ENCODE data around the gene VAX1. TPM values are rescaled to one million over a fixed set of nuclear protein-coding genes. Genes with fewer than 3 reads are reported as not detected.

VAX1 gene
- total RNA-seq, 1 experiment from 2014 or later, result 4.6 TPM

GRCh38 chr10:117143103-117143823 lies 5.2 kb upstream of the VAX1 start:
- intact Hi-C loops (cut with micrococcal nuclease; ENCODE audit: unreplicated experiment), result no loop called here
- CTCF ChIA-PET, result interaction anchor here (0.8 kb wide), 1 partner anchor 31 kb away, joined by 3 read pairs; no protein-coding TSS in a partner anchor

GRCh38 chr10:117140525-117140902 lies 2.4 kb upstream of the VAX1 start:
- Histone ChIP-seq H3K27ac (ENCODE audit: low read length) (no peak overlapping the region), H3K4me1 (ENCODE audit: control insufficient read depth, insufficient read depth, low read length) (peaks cover 10% of the 10 kb centered on the region), H3K36me3 (ENCODE audit: control insufficient read depth, insufficient read depth, low read length) (no peaks in the 10 kb centered on the region), H3K9me3 (ENCODE audit: control insufficient read depth, insufficient read depth, low read depth, low read length) (peaks cover 16% of the 10 kb centered on the region), H3K4me3 (ENCODE audit: low read depth in 2 of 2, low read length in 2 of 2) (no peak overlapping the region), H3K27me3 (ENCODE audit: control insufficient read depth, insufficient read depth, low read length) (peaks cover 12% of the 10 kb centered on the region)
- TF ChIP-seq CTCF (IDR thresholded peaks at IDR 0.05), result no peak
- CTCF ChIA-PET, result no interaction called here
- intact Hi-C loops (cut with micrococcal nuclease; ENCODE audit: unreplicated experiment), result no loop called here
- POLR2A ChIA-PET, result no interaction called here
- DNase-seq (ENCODE audit: low read depth, low spot score), result no peak
- in situ Hi-C loops (cut with HindIII; ENCODE audit: low pct_unique_long_range_greater_than_20kb, low sequenced_read_pairs), result no loop called here
- BruUV-seq (replicated peaks), result no TSS peak
- no peak for ATAC-seq

More at GRCh38 chr10:117143103-117143823, 5.2 kb upstream of the VAX1 start:
- Histone ChIP-seq H3K4me1 (ENCODE audit: control insufficient read depth, insufficient read depth, low read length) (peaks cover 10% of the 10 kb centered on the region), H3K27me3 (ENCODE audit: control insufficient read depth, insufficient read depth, low read length) (peaks cover 12% of the 10 kb centered on the region), H3K27ac (ENCODE audit: low read length) (no peak overlapping the region), H3K9me3 (ENCODE audit: control insufficient read depth, insufficient read depth, low read depth, low read length) (peaks cover 16% of the 10 kb centered on the region), H3K4me3 (ENCODE audit: low read depth in 2 of 2, low read length in 2 of 2) (no peak overlapping the region), H3K36me3 (ENCODE audit: control insufficient read depth, insufficient read depth, low read length) (no peaks in the 10 kb centered on the region)
- DNase-seq (ENCODE audit: low read depth, low spot score) (no peak), ATAC-seq (no peak)
- BruUV-seq (replicated peaks), result no TSS peak
- TF ChIP-seq REST (IDR thresholded peaks at IDR 0.05; ENCODE audit: insufficient read depth in 1 of 2, low read depth in 2 of 2, low read length in 1 of 2) (no peak), CTCF (IDR thresholded peaks at IDR 0.05) (no peak), SIN3A (IDR thresholded peaks at IDR 0.05; ENCODE audit: borderline replicate concordance, insufficient read depth, low read depth, low read length) (no peak), TCF7L2 (IDR thresholded peaks at IDR 0.05; ENCODE audit: low read depth, low read length) (no peak), POLR2AphosphoS5 (IDR thresholded peaks at IDR 0.05; ENCODE audit: low read depth, low read length) (no peak)
- POLR2A ChIA-PET, result no interaction called here
- in situ Hi-C loops (cut with HindIII; ENCODE audit: low pct_unique_long_range_greater_than_20kb, low sequenced_read_pairs), result no loop called here
